ENCODE data around the gene MEOX1.

The MEOX1 gene

DNA sequence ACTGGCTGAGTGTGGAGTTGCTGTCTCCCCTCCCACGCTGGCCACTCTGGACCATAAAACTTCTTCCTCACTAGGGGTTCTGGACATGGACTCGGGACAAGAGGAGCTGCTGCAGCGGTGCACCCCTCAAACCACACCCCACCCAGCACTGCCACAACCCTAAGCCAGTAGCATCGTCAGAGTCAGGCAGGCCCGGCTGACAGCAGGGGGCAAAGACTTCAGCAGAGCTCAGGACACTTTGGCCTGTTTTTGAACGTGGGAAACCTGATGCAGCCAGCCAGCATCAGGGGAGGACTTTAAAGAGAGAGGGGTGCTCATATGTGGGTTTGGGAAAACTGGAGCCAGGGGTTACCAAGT lies 9.6 kb downstream of the MEOX1 start:
- DNase-seq, result no peak

DNA sequence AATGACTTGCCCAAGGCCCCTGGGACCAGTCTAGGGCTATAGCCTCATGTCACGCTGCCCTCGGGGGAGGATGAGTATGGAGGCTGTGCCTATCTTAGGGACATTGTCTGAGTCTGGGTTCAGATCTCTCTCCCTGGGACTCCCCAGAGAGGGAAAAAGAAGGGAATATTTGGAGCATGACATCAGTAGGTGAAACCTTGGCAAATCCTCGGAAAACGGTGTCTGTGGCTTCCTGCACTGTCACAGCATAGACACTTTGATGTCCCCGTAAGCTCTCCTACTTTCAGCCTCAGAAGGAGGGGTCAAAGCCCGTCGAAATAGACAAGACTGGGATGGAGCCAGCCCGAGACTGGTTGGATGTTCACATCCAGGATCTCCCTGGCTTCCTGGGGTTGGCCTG lies 11.3 kb downstream of the MEOX1 start:
- no peak for DNase-seq

DNA sequence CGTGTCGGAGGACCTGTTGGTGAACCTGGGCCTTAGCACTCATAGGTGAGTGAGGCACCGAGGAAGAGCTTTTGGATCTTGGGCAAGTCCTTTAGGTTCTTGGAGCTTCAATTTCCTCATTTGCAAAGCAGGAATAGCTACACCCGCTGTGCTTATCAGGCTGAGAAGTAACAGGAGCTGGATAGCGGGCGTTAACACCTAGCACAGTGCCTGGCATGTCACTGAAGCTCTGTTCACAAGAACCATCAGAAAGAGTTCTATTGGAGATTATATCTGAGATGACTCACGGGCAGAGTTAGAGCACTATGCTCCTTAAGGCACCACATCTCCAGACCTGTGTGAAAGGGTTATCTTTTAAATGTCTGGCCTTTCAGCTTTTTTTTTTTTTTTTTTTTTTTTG lies 12.8 kb downstream of the MEOX1 start:
- no peak for DNase-seq

DNA sequence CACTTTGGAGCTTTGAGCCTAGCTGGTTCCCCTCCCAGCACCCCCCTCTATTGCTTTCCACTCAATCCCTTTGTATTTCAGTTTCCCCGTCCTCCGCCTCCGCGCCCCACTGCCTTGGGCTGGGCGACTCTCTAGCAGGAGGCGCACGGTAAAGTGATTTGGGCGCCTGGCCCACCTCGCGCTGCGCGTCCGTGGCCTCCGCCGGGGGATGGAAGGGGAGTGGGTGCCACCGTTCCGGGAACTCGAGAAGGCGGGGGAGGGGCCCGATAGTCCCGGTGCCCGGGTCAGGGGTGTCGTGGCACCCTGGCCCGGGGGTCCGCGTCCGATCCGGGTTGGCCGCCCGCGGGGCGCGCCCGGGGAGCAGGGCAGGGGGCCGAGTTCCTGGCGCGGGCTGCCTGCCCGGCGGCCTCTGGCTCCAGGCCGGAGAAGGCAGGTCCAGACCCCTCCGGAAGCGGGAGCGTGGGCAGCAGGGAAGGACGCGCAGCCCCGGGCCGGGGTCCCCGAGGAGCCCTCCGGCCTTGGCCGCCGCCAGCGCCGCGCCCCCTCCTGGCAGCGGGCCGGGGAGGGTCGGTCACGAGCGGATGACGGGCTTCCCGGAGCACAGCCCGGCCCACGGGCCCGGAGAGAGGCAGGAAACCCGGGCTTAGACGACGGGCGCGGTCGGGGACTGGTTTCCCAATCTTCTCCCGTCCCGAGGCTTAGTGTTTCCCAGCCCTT lies 15.8 kb downstream of the MEOX1 start:
- DNase-seq, result peak in 1 of 2 experiments; percentile 21

DNA sequence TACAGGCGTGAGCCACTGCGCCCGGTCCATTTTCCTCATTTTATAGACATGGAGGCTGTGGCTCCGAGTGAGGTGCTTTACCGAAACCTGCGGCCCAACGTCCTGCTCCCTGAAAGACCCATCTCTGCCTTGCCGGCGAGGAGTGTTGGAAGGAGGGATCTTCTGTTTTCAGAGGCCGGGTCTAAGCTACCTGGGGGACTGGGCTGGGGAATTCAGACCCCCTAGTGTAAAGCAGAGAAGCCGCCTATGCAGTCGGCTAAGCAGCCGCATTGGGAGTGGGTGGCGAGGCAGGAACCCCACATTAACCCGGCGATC lies 16.3 kb downstream of the MEOX1 start:
- no peak for DNase-seq

DNA sequence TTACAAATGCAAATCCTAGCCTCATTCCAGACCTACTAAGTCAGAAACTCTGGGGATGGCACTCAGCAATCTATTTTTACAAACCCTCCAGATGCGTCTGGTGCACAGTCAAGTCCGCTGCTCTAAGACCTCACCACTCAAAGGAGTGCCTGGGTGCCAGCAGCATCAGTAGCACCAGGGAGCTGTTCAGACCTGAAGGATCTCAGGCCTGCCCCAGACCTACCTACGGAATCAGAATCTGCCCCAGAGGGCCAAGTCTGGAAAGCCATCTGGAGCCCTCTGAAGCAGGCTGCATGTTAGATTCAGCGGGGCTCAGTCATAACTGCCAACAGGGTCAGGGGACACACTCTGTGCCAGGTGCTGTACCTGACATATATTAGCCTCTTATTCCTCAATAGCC lies 17.6 kb downstream of the MEOX1 start:
- DNase-seq, result no peak

- no peak for DNase-seq
These were observed 20.3 kb downstream of the MEOX1 start for GRCh38 chr17:43641416-43641815.

DNA sequence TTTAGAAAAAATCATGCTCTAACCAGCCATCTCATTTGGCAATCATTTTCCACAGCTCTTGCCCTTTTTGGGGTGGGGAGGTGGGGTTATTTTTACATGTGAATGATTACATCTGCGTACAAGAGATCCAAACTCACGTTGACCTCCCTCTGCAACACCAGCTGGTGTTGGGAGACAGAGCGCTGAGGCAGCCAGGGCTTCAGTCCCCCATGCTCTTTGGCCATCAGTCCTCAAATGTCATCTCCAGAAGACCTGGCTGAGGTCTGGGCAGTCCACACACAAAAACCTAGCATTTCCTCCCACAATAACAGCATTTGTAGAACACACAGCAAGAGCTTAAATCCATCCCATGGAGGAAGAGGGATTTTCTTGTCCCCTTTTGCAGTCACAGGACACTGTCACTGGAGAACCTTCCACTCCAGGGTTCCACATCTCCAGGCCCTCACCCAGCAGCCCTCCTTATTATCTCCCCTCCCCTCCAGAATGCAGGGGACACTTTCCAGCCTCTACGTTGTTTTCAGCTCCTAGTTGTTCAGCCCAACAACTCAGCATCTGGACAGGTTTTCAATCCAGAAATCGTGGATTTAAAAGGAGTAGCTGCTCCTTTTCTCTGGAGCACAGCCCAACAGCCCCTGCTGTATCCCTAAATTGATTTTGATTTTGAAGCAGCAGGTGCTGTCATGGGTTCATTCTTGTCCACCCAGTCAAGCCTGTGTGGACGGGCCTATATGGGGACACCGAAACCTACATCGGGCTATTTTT lies 21.1 kb downstream of the MEOX1 start:
- no peak for DNase-seq

DNA sequence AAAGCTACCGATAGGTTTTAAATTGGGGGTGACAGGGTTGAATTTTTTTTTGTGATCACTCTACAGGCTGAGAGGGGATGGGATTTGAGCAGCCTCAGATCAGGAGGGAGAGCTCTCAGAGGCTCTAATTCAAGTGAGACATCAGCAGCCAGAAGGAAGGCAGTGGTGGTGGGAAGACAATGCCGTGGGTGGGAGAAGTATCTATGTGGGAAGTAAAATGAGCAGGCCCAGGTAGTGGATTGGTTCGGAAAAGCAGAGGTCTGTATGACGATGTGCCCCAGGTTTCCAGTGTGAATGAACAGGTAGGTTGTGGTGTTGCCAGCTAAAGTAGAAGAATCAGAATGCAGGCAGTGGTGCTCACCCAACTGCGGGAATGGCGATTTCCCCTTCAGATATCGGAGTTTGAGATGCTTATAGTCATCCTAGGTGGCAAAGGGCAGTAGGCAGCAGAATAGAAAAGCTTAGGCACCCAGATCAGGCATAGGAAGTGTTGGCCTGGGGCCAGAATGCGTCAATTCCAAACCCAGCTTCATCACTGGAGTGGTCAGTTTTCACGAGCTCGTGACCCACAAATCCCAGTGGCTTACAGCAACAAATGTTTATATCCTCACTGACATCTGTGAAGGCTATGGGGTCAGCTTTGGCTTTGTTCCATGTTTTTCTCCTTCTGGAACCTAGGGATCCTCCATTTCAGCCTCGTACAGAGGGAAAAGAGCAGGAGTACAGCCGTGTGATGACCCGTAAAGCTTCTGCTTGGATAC lies 24.0 kb downstream of the MEOX1 start:
- DNase-seq, result no peak

DNA sequence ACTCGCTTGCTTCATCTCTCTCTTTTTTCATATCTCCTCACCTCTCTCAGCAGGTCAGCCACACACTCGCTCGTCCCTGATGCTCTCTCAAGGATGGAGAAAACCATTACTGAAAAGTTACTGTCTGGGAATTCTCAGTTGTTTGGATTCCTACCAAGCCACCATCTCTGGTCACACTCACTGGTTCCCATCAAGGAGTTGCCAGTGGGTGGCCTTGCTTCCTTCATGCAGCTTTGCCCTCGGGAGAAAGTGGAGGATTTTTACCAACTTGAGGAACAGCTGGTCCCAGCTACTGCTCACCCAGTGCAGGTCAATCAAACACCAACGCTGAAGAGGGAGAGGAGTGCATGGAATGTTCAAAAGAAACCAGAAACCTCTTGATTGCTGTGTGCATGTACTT lies 25.3 kb downstream of the MEOX1 start:
- DNase-seq, result no peak

DNA sequence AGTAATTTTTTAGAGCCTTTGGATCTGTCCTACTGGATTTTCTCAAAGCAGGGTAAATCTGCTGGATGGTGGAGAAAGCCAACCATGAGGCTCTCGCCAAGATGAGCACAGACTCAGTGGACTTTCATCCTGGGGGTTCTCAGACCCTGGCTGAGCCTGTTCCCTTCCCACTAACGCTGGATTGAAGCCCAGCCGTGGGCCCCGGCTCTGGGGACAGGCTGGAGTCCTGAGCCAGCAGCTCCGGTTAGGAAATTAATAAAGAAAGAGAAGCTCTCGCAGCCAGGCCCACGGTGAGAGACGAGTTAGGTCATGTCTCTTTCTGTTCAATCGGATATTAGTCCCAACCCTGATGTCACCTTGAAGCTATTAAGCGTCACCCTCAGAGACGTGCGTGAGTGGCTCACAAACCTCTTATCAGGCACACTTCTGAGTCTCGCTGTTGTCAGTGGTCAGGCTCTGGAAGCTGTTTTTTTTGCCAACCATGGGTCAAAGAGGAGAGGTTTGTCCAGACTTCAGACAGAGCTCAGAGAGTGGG lies 27.1 kb downstream of the MEOX1 start:
- no peak for DNase-seq

DNA sequence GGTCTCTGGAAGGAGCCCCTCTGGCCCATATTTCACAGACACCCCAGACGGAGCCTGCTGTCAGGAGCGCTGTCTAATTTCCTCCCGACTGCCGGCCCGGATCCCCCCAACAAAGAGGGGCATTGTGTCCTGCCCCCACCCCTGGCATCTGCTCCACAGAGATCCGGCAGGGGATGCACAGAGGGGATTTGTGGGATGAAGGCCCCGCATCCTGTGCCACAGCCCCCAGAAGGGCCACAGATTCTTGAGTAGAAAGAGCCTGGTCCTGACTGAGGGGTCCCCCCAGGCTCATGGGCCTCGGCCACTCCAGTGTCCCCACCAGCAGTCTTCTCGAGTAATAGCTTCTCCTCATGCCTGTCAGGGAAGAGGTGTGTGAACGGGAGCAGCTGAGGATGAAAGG lies 29.5 kb downstream of the MEOX1 start:
- no peak for DNase-seq

DNA sequence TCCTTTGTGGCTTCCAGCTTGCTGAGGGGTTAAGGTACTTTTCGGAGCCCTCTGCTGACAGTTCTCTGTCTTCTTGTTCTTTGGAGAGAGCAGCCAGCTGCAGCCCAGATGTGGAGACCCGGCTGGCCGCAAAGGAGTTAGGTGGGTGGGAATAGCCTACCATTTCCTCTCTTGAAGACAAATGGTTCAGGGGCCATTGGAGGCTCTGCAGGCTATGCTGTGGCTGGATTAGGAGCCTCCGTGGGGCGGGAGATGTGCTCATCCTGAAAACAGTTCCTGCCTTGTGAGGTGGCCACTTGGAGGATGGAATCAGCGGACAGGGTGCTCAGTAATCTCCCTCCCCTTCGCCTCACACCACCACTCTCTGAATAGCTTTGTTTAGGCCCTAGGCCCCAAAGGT lies 30.3 kb downstream of the MEOX1 start:
- no peak for DNase-seq

- DNase-seq, result no peak
These were observed 33.6 kb downstream of the MEOX1 start for GRCh38 chr17:43628089-43628650.

DNA sequence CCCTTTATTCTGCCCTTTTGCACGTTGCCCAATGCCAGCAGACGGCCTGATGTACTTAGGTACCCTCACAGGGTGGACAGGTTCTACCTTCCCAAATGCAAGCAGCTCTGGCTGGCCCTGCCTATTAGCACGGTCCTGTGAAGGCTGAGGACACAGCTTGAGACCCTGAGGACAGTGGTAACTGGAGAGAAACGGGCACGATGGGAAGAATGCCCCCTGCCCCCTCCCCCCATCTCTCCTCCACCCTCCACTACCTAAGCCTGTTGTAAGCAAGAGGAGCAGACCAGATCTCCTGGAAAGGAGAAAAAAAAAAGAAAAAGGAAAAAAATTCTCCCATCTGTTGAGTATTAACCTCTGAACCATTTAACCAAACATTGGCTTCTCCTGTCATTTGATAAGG lies 34.1 kb downstream of the MEOX1 start:
- DNase-seq, result no peak

DNA sequence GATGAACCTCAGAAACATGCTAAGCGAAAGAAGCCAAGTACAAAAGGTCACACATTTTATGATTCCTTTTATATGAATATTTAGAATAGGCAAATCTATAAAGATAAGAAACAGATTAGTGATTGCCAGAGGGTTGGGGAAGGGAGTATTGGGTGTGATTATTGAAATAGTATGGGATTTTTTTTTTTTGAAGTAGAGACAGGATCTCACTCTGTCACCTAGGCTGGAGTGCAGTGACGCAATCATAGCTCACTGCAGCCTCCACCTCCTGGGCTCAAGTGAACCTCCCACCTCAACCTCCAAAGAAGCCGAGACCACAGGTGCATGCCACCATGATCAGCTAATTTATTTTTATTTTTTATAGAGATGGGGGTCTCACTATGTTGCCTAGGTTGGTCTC lies 35.7 kb downstream of the MEOX1 start:
- DNase-seq, result no peak

DNA sequence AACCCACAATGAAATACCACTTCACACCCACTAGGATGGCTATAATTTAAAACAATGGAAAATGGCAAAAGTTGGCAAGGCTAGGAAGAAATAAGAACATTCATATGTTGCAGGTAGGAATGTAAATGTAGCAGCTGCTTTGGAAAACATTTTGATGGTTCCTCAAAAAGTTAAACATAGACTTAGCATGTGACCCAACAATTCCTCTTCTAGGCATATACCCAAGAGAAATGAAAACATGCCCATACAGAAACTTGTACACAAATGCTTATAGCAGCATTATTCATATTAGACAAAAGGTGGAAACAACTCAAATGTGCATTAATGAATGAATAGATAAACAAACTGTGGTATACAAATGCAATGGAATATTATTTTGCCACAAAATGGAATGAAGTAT lies 36.1 kb downstream of the MEOX1 start:
- DNase-seq, result no peak

DNA sequence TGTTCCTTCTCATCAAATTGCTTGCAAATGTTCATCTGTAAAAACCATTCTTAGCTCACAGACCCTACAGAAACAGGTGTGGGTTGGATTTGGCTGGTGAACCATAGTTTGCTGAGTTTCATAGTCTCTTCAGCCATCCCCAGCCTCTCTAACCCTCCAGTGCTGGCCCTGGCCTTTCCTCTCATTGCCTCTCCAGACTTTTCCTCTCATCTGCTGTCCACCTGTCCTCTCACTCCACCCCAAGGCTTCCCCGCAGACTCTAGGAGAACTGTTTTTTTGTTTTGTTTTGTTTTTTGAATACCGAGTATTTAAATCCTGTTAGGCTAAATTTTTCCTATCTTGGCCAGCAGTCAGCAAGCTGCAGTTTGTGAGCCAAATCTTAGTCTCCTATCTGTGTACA lies 41.1 kb downstream of the MEOX1 start:
- DNase-seq, result no peak

- no peak for DNase-seq
These were observed 41.6 kb downstream of the MEOX1 start for GRCh38 chr17:43620147-43620546.

DNA sequence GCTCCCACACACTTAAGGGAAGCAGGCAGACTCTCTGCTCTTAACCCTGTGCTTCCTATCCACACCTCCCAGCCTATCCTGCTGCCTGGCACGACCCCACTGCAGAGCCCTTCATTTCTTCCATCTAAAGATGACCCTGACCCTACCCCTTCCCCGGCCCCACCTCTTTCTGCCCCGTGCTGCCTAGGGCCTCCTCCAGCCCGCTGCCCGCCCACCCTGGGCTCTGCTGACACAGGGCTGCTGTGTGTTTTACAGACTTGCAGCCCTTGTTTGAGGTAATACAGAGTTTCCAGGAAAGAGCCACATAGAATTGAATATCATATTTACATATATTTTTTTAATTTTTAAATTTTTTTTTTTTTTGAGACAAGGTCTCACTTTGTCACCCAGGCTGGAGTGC lies 42.0 kb downstream of the MEOX1 start:
- no peak for DNase-seq

GRCh38 chr17:43618276-43618675 lies 43.4 kb downstream of the MEOX1 start:
- DNase-seq, result no peak

- DNase-seq, result no peak
These were observed 44.9 kb downstream of the MEOX1 start for GRCh38 chr17:43616852-43617251.

GRCh38 chr17:43616421-43616820 lies 45.3 kb downstream of the MEOX1 start:
- DNase-seq, result no peak

GRCh38 chr17:43616029-43616351 lies 45.7 kb downstream of the MEOX1 start:
- DNase-seq, result no peak

Measured in stimulated activated CD4-positive, alpha-beta T cell treated with anti-CD3 and anti-CD28 coated beads, Interleukin-4, amount 100 ng/mL, for 4 hours (primary cell).